ENCODE results near the gene NHSL2.
A peak's percentile ranks its signal among the peaks of the same experiment; 100 is the strongest.

Gene NHSL2

GRCh38 chrX:72081605-72082320, 171.1 kb downstream of the NHSL2 start:
- DNase-seq: no peak

- no peak for DNase-seq
These were observed 172.6 kb downstream of the NHSL2 start for GRCh38 chrX:72083291-72083690.

GRCh38 chrX:72084114-72084513, 173.5 kb downstream of the NHSL2 start:
- no peak for DNase-seq

- DNase-seq: no peak
These were observed 176.3 kb downstream of the NHSL2 start for GRCh38 chrX:72086995-72087394.

GRCh38 chrX:72088761-72089160, 178.1 kb downstream of the NHSL2 start:
- no peak for DNase-seq

- DNase-seq: no peak
These were observed 178.6 kb downstream of the NHSL2 start for GRCh38 chrX:72089254-72089653.

GRCh38 chrX:72094894-72095293, 184.2 kb downstream of the NHSL2 start:
- DNase-seq: no peak

- no peak for DNase-seq
These were observed 184.7 kb downstream of the NHSL2 start for GRCh38 chrX:72095370-72095769.

GRCh38 chrX:72097098-72097497, 186.5 kb downstream of the NHSL2 start:
- DNase-seq: no peak

- DNase-seq: no peak
These were observed 189.6 kb downstream of the NHSL2 start for GRCh38 chrX:72100051-72100755.

- peak; percentile 53 for DNase-seq
These were observed 190.2 kb downstream of the NHSL2 start for GRCh38 chrX:72100824-72101351.

- DNase-seq: peak; percentile 18
These were observed 191.0 kb downstream of the NHSL2 start for GRCh38 chrX:72101597-72102037.

- no peak for DNase-seq
These were observed 191.5 kb downstream of the NHSL2 start for GRCh38 chrX:72102126-72102525.

- no peak for DNase-seq
These were observed 192.1 kb downstream of the NHSL2 start for GRCh38 chrX:72102760-72103159.

GRCh38 chrX:72105436-72105835, 194.8 kb downstream of the NHSL2 start:
- DNase-seq: peak; percentile 64

GRCh38 chrX:72107320-72107719, 196.7 kb downstream of the NHSL2 start:
- DNase-seq: peak; percentile 63

GRCh38 chrX:72107841-72108595, 197.4 kb downstream of the NHSL2 start:
- no peak for DNase-seq

- no peak for DNase-seq
These were observed 198.0 kb downstream of the NHSL2 start for GRCh38 chrX:72108666-72109065.

GRCh38 chrX:72110051-72110875, 199.6 kb downstream of the NHSL2 start:
- no peak for DNase-seq

- DNase-seq: no peak
These were observed 200.4 kb downstream of the NHSL2 start for GRCh38 chrX:72110876-72111708.

GRCh38 chrX:72113461-72113860, 202.8 kb downstream of the NHSL2 start:
- no peak for DNase-seq

GRCh38 chrX:72114306-72114705, 203.7 kb downstream of the NHSL2 start:
- no peak for DNase-seq

All from NK-92 treated with Interleukin-12 subunit alpha and Interleukin-12 subunit beta, amount 100 ng/mL, for 24 hours (cell line).